ENCODE results near the gene XXYLT1.

GRCh38 chr3:195319060-195319459, 48.1 kb upstream of the XXYLT1 start:
- TF ChIP-seq ZBTB33 (IDR thresholded peaks at IDR 0.05) (no peak), ZNF217 (IDR thresholded peaks at IDR 0.05) (no peak), ELK1 (IDR thresholded peaks at IDR 0.05; ENCODE audit: low read depth, low read length) (no peak), MEF2B (IDR thresholded peaks at IDR 0.05; ENCODE audit: partially characterized antibody, poor library complexity, severe bottlenecking) (no peak), MAX (IDR thresholded peaks at IDR 0.05; ENCODE audit: low read depth, low read length) (no peak), CTCF (IDR thresholded peaks at IDR 0.05 in 2 of 3, conservative IDR thresholded peaks at IDR 0.05 in 1 of 3; ENCODE audit: control insufficient read depth in 2 of 3, extremely low read depth in 1 of 3, insufficient read depth in 1 of 3, low read depth in 3 of 3, low read length in 3 of 3) (no peak), RUNX3 (IDR thresholded peaks at IDR 0.05; ENCODE audit: low read length) (no peak), MTA3 (IDR thresholded peaks at IDR 0.05; ENCODE audit: borderline replicate concordance, low read length) (no peak), CEBPB (IDR thresholded peaks at IDR 0.05; ENCODE audit: borderline replicate concordance in 1 of 2, low read depth in 2 of 2, low read length in 2 of 2) (no peak)
